Vagina (tissue), 2 donors: ENCODE data around the gene PRR19. TPM values are rescaled to one million over a fixed set of nuclear protein-coding genes. Genes with fewer than 3 reads are reported as not detected.

ENCODE experiments used
- DNase-seq, 2 donors: peaks; one replicate each; pipeline ENCODE4 v3.0.0-alpha.2; 2017; ENCODE audit errors: extremely low spot score in 2 of 2
- H3K27ac ChIP-seq: fragments of 200-600 bp; sonication (generic); one replicate; pipeline ENCODE4 v1.5.1; 2019
- H3K27me3 ChIP-seq: fragments of 200-600 bp; sonication (generic); one replicate; pipeline ENCODE4 v1.5.1; 2019
- H3K36me3 ChIP-seq, 2 donors: fragments of 200-600 bp; sonication (generic); one replicate each; pipeline ENCODE4 v1.5.1; 2017 to 2019
- H3K4me1 ChIP-seq: fragments of 200-600 bp; sonication (generic); one replicate; pipeline ENCODE4 v1.5.1; 2019
- H3K4me3 ChIP-seq, 2 donors: fragments of 200-600 bp; sonication (generic); 1 replicate in 1 of 2; 2 replicates in 1 of 2; pipeline ENCODE4 v1.5.1; 2016 to 2019
- H3K9me3 ChIP-seq: fragments of 200-600 bp; sonication (generic); one replicate; pipeline ENCODE4 v1.5.1; 2019
- CTCF ChIP-seq, 3 experiments: fragments of 450-650 bp in 2 of 3; fragments of 200-600 bp in 1 of 3; sonication (generic) in 1 of 3; IDR thresholded peaks; one replicate each; pipeline ENCODE4 v1.5.1; 2017 to 2019; ENCODE audit warnings: antibody characterized with exemption in 3 of 3, mild to moderate bottlenecking in 2 of 3, moderate library complexity in 2 of 3
- POLR2A ChIP-seq, 2 donors: fragments of 450-650 bp; IDR thresholded peaks; one replicate each; pipeline ENCODE4 v1.6.1; 2017; ENCODE audit warnings: antibody characterized with exemption in 2 of 2, mild to moderate bottlenecking in 2 of 2, moderate library complexity in 2 of 2
- POLR2AphosphoS5 ChIP-seq, 2 donors: sonication (generic); formaldehyde crosslinking; IDR thresholded peaks; one replicate each; pipeline ENCODE4 v1.9.0; 2017; ENCODE audit warnings: antibody characterized with exemption in 2 of 2, mild to moderate bottlenecking in 2 of 2, low read depth in 1 of 2; ENCODE audit not compliant: insufficient read depth in 1 of 2
- intact Hi-C: fragments of 100-400 bp; cut with DNase I; formaldehyde crosslinking; loops from one replicate; pipeline ENCODE4 v1.15.1; 2023
- total RNA-seq: library from RNA; depleted of rRNA; stranded (reverse); fragments of >200 nt; gene quantifications from one replicate; pipeline ENCODE4 v1.2.3, GENCODE V29; 2016

The PRR19 gene
- total RNA-seq, 1 donor from 2014 or later = not detected

DNA sequence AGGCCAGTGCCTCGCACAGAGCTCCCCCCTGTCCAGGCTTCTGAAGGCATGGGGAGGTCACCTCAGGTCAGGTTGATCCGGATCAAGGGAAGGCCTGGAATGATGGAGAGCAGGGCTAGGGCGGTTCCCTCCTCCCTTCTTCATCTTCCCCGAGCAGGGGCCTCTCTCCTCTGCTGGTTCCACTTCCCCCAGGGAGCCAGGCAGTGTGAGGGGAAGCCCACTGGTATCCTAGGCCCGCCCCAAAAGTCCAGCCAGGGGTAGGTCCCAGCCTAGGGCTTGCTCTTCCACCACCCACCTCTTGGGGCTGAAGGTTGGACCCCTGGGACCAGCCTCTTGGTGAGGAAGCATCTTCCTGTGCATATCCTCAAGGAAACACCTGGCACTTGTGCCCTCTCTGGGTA, 16.4 kb upstream of the PRR19 start:
- Histone ChIP-seq H3K4me1 (peaks cover 54% of the 10 kb centered on the region), H3K4me3 (peak overlapping the region in 1 of 2 donors; percentile 90), H3K27me3 (no peaks in the 10 kb centered on the region), H3K27ac (peak overlapping the region; percentile 94), H3K36me3 (peaks cover 0 to 35% of the 10 kb centered on the region in 2 donors), H3K9me3 (no peaks in the 10 kb centered on the region)
- no peak for TF ChIP-seq POLR2AphosphoS5 (IDR thresholded peaks at IDR 0.05; ENCODE audit: insufficient read depth in 1 of 2, low read depth in 1 of 2)
- no peak for TF ChIP-seq CTCF (IDR thresholded peaks at IDR 0.05)
- no peak for TF ChIP-seq POLR2A (IDR thresholded peaks at IDR 0.05)
- DNase-seq = no peak
- intact Hi-C loops = no loop called here

- Histone ChIP-seq H3K4me1 (peaks cover 53% of the 10 kb centered on the region), H3K27ac (peak overlapping the region; percentile 94), H3K27me3 (no peaks in the 10 kb centered on the region), H3K36me3 (peaks cover 0 to 39% of the 10 kb centered on the region in 2 donors), H3K9me3 (no peaks in the 10 kb centered on the region), H3K4me3 (peak overlapping the region; percentile 11 to 90)
- intact Hi-C loops = no loop called here
- no peak for DNase-seq
- TF ChIP-seq CTCF (IDR thresholded peaks at IDR 0.05) (no peak), POLR2AphosphoS5 (IDR thresholded peaks at IDR 0.05; ENCODE audit: insufficient read depth in 1 of 2, low read depth in 1 of 2) (no peak), POLR2A (IDR thresholded peaks at IDR 0.05) (no peak)
These were observed 16.0 kb upstream of the PRR19 start for GRCh38 chr19:42285988-42286348.

DNA sequence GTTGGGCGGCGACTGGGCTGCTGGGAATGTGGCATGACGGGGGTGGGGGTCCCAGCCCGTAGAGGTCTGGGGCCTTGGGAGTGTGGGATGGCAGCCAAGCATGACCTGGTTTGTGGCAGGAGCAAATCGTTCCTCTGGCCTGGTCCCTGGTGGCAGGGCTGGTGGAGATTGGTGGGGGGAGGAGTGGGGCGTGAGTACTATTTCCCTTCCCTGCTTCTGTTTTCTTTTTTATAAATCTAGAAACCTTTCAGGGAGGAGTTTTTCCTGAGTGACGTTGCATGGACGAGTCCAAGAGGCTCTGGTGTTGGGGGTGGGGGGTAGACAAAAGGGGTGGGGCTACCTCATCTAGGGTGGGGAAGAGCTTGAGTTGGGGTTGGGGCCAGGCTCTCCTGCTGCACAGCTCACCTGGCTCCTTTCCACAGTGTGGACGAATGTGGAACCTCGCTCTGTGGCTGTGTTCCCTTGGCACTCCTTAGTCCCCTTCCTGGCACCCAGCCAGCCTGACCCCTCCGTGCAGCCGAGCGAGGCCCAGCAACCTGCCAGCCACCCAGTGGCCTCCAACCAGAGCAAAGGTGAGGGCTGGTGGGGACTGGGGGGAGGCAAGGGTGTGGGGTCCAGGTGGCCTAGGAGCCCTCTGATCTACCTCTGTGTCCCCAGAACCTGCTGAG, 15.4 kb upstream of the PRR19 start:
- intact Hi-C loops = no loop called here
- Histone ChIP-seq H3K27ac (peak overlapping the region; percentile 94), H3K4me1 (peaks cover 47% of the 10 kb centered on the region), H3K4me3 (peak overlapping the region; percentile 11 to 90), H3K9me3 (no peaks in the 10 kb centered on the region), H3K36me3 (peaks cover 0 to 41% of the 10 kb centered on the region in 2 donors), H3K27me3 (no peaks in the 10 kb centered on the region)
- no peak for TF ChIP-seq CTCF (IDR thresholded peaks at IDR 0.05)
- no peak for TF ChIP-seq POLR2A (IDR thresholded peaks at IDR 0.05)
- TF ChIP-seq POLR2AphosphoS5 (IDR thresholded peaks at IDR 0.05; ENCODE audit: insufficient read depth in 1 of 2, low read depth in 1 of 2) = no peak
- no peak for DNase-seq

DNA sequence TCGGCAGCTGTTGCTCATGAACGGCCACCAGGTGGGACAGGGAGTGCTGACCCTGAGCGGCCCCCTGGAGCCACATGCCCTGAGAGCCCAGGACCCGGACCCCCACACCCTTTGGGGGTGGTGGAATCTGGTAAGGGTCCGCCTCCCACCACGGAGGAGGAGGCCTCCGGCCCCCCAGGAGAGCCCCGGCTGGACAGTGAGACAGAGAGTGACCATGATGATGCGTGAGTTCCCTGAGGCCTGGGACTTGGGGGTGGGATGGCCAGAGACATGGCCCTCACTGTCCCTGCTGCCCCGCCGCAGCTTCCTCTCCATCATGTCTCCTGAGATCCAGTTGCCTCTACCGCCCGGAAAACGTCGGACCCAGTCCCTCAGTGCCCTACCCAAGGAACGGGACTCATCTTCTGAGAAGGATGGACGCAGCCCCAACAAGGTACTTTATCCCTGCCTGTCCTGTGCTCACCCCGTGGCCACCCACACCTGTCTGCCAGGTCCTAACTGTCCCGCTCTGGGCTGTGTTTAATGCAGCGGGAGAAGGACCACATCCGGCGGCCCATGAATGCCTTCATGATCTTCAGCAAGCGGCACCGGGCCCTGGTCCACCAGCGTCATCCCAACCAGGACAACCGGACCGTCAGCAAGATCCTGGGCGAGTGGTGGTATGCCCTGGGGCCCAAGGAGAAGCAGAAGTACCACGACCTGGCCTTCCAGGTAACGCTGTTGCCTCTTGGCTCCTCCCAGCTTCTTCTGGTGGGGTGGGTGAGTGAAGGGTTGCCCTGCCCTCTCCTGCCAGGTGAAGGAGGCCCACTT, 14.7 kb upstream of the PRR19 start:
- TF ChIP-seq POLR2AphosphoS5 (IDR thresholded peaks at IDR 0.05; ENCODE audit: insufficient read depth in 1 of 2, low read depth in 1 of 2) (no peak), POLR2A (IDR thresholded peaks at IDR 0.05) (no peak), CTCF (IDR thresholded peaks at IDR 0.05) (no peak)
- Histone ChIP-seq H3K27ac (peak overlapping the region; percentile 94), H3K27me3 (no peaks in the 10 kb centered on the region), H3K9me3 (no peaks in the 10 kb centered on the region), H3K4me1 (peaks cover 40% of the 10 kb centered on the region), H3K36me3 (peaks cover 0 to 45% of the 10 kb centered on the region in 2 donors), H3K4me3 (peak overlapping the region in 1 of 2 donors; percentile 90)
- DNase-seq = no peak
- intact Hi-C loops = no loop called here

- no peak for DNase-seq
- Histone ChIP-seq H3K9me3 (no peaks in the 10 kb centered on the region), H3K27ac (no peak overlapping the region), H3K27me3 (no peaks in the 10 kb centered on the region), H3K36me3 (peaks cover 0 to 50% of the 10 kb centered on the region in 2 donors), H3K4me1 (peaks cover 35% of the 10 kb centered on the region), H3K4me3 (no peak overlapping the region)
- TF ChIP-seq POLR2AphosphoS5 (IDR thresholded peaks at IDR 0.05; ENCODE audit: insufficient read depth in 1 of 2, low read depth in 1 of 2) = no peak
- TF ChIP-seq POLR2A (IDR thresholded peaks at IDR 0.05) = no peak
- TF ChIP-seq CTCF (IDR thresholded peaks at IDR 0.05) = no peak
- intact Hi-C loops = no loop called here
These were observed 14.2 kb upstream of the PRR19 start for GRCh38 chr19:42287827-42288107.
